OCI-LY7 (cell line): Measurements from ENCODE around the gene MAP10. TPM values are rescaled to one million over a fixed set of nuclear protein-coding genes. Genes with fewer than 3 reads are reported as not detected.

Experiments
- BruUV-seq: library from RNA; stranded (reverse); fragments of 400-500 nt; replicated peaks from 2 replicates; lab custom pipeline; 2021; lab: Mats Ljungman, UMichigan
- CTCF ChIA-PET: fragments of 300-600 bp; sonication (Branson Sonifier 250); formaldehyde crosslinking; loops from one replicate; lab custom pipeline; 2022; ENCODE audit warnings: antibody characterized with exemption; ENCODE audit not compliant: unreplicated experiment; lab: Charles Lee
- POLR2A ChIA-PET: fragments of 300-600 bp; sonication (Branson Sonifier 250); formaldehyde crosslinking; loops from one replicate; lab custom pipeline; 2022; ENCODE audit warnings: antibody characterized with exemption; lab: Charles Lee
- DNase-seq: peaks from one replicate; pipeline ENCODE4 v3.0.0-alpha.2; 2015; ENCODE audit warnings: low spot score
- H2AFZ ChIP-seq: fragments of 200-600 bp; sonication (generic), shearing (Covaris generic); 2 replicates; pipeline ENCODE4 v1.6.1; 2014; ENCODE audit warnings: mild to moderate bottlenecking, antibody characterized with exemption, low read length, moderate library complexity
- H3K27ac ChIP-seq: fragments of 200-600 bp; sonication (generic); 2 replicates; pipeline ENCODE4 v1.5.1; 2014; ENCODE audit warnings: mixed run types, low read depth, mild to moderate bottlenecking, moderate library complexity, low read length, inconsistent platforms; ENCODE audit not compliant: poor library complexity, severe bottlenecking
- H3K36me3 ChIP-seq: fragments of 200-600 bp; sonication (generic); 2 replicates; pipeline ENCODE4 v1.6.1; 2014; ENCODE audit warnings: mild to moderate bottlenecking, antibody characterized with exemption, low read length, moderate library complexity, mixed read lengths; ENCODE audit not compliant: insufficient read depth
- H3K4me1 ChIP-seq: fragments of 200-600 bp; sonication (generic); 2 replicates; pipeline ENCODE4 v1.5.1; 2014; ENCODE audit warnings: mild to moderate bottlenecking, low read length; ENCODE audit not compliant: insufficient read depth, poor library complexity, severe bottlenecking
- H3K4me2 ChIP-seq: fragments of 200-600 bp; sonication (generic); 2 replicates; pipeline ENCODE4 v1.6.1; 2014; ENCODE audit warnings: mild to moderate bottlenecking, low read length
- H3K4me3 ChIP-seq: fragments of 200-600 bp; sonication (generic); 2 replicates; pipeline ENCODE4 v1.5.1; 2014; ENCODE audit warnings: mild to moderate bottlenecking, low read depth, low read length; ENCODE audit not compliant: poor library complexity, severe bottlenecking
- H3K79me2 ChIP-seq: fragments of 200-600 bp; sonication (generic); 2 replicates; pipeline ENCODE4 v1.6.1; 2016; ENCODE audit warnings: low read depth, mild to moderate bottlenecking, low read length, moderate library complexity, mixed read lengths; ENCODE audit not compliant: insufficient read depth
- H3K9me2 ChIP-seq: fragments of 200-600 bp; sonication (generic); 2 replicates; pipeline ENCODE4 v1.6.1; 2016; ENCODE audit warnings: mild to moderate bottlenecking, low read length, mixed read lengths; ENCODE audit not compliant: insufficient read depth
- H3K9me3 ChIP-seq: fragments of 200-600 bp; sonication (generic); 2 replicates; pipeline ENCODE4 v1.6.1; 2014; ENCODE audit warnings: mild to moderate bottlenecking, mixed run types, low read length, mixed read lengths
- H4K20me1 ChIP-seq: fragments of 200-600 bp; sonication (generic); 2 replicates; pipeline ENCODE4 v1.6.1; 2014; ENCODE audit warnings: mild to moderate bottlenecking, antibody characterized with exemption, low read length, moderate library complexity, mixed read lengths; ENCODE audit not compliant: insufficient read depth
- EZH2phosphoT487 ChIP-seq: fragments of 200-600 bp; sonication (generic); IDR thresholded peaks from 2 replicates; pipeline ENCODE4 v1.6.1; 2018; ENCODE audit warnings: low read depth, borderline replicate concordance, mild to moderate bottlenecking, mixed run types, antibody characterized with exemption, low read length, moderate library complexity, mixed read lengths
- intact Hi-C: fragments of 100-400 bp; cut with micrococcal nuclease; formaldehyde crosslinking; loops from one replicate; pipeline ENCODE4 v1.10.0; 2022; ENCODE audit not compliant: unreplicated experiment
- total RNA-seq, 2 experiments: library from RNA; depleted of rRNA in 1 of 2; stranded (reverse); fragments of >200 nt in 1 of 2; shearing (Covaris generic) in 1 of 2; gene quantifications; 2 replicates each; pipeline ENCODE4 v1.2.3, GENCODE V29; 2014 to 2022
- TF ChIP-seq, protein P1 (sequence below): fragments of 200-600 bp; sonication (generic); conservative IDR thresholded peaks from 2 replicates; pipeline ENCODE4 v1.5.1; 2014; ENCODE audit warnings: mild to moderate bottlenecking, antibody characterized with exemption, low read length, moderate library complexity, mixed read lengths

The MAP10 gene
- total RNA-seq, 2 experiments from 2014 or later, result 1.6 to 4.9 TPM

DNA sequence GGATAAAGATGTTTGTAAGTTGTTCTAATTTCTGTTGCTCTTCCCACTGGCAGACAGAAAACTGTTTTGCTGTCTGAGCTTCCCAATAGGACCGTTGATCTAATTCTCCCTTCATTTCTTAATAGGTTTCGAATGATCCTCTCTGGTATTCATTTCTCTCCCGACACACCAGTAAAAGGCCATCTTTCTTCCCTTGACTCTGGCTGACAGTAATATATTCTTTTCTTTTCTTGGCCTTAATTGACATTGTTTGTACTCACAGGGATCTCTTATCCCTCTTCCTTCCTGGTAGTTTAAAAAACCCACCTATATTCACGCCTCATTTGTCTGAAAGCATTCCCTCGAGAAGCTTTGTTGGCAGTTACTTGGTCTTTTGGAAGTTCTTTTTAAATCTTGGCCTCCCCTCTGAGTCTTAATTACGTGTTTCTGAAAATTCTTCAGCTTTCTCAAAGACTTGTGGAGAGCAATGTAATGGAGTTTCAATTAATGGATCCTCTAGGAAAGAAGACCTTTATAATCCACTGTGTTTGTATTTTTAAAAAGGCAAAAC lies 40.3 kb downstream of the MAP10 start:
- Histone ChIP-seq H3K9me3 (no peaks in the 10 kb centered on the region), H2AFZ (no peak overlapping the region), H3K27ac (no peak overlapping the region), H3K79me2 (no peaks in the 10 kb centered on the region), H3K36me3 (no peaks in the 10 kb centered on the region), H3K9me2 (no peaks in the 10 kb centered on the region), H3K4me2 (no peak overlapping the region), H4K20me1 (no peaks in the 10 kb centered on the region), H3K4me1 (no peaks in the 10 kb centered on the region), H3K4me3 (no peak overlapping the region)
- DNase-seq, result no peak
- POLR2A ChIA-PET, result no interaction called here
- CTCF ChIA-PET, result no interaction called here
- BruUV-seq, result no TSS peak
- TF ChIP-seq, protein P1, sequence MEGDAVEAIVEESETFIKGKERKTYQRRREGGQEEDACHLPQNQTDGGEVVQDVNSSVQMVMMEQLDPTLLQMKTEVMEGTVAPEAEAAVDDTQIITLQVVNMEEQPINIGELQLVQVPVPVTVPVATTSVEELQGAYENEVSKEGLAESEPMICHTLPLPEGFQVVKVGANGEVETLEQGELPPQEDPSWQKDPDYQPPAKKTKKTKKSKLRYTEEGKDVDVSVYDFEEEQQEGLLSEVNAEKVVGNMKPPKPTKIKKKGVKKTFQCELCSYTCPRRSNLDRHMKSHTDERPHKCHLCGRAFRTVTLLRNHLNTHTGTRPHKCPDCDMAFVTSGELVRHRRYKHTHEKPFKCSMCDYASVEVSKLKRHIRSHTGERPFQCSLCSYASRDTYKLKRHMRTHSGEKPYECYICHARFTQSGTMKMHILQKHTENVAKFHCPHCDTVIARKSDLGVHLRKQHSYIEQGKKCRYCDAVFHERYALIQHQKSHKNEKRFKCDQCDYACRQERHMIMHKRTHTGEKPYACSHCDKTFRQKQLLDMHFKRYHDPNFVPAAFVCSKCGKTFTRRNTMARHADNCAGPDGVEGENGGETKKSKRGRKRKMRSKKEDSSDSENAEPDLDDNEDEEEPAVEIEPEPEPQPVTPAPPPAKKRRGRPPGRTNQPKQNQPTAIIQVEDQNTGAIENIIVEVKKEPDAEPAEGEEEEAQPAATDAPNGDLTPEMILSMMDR, result no peak
- TF ChIP-seq EZH2phosphoT487, result no peak
- intact Hi-C loops, result no loop called here

DNA sequence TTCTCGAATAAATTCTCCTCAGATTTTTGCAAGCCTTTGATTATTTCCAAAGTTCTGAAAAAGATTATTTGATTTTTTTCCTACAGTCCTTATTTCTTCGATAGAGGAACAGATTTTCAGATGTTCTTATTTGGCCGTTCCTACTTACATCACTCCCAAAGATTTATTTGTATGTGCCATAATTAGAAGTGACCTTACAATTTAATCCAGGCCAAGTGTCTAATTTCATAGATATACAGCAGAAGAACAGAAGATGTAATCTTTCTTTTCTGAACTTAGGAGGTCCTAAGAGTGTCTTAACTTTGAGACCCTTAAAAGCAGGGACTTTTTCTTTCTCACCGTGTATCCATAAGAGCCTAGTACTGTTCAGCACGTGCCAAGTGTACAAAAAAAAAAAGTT lies 46.3 kb downstream of the MAP10 start:
- Histone ChIP-seq H2AFZ (no peak overlapping the region), H3K9me2 (no peaks in the 10 kb centered on the region), H3K27ac (no peak overlapping the region), H3K4me3 (no peak overlapping the region), H3K79me2 (no peaks in the 10 kb centered on the region), H4K20me1 (no peaks in the 10 kb centered on the region), H3K4me1 (no peaks in the 10 kb centered on the region), H3K36me3 (no peaks in the 10 kb centered on the region), H3K4me2 (no peak overlapping the region), H3K9me3 (no peaks in the 10 kb centered on the region)
- ChIA-PET CTCF (no interaction called here), POLR2A (interaction anchor here (0.9 kb wide), 1 partner anchor 13 kb away, joined by 3 read pairs; no protein-coding TSS in a partner anchor)
- intact Hi-C loops, result no loop called here
- TF ChIP-seq, protein P1, result no peak
- no peak for TF ChIP-seq EZH2phosphoT487
- DNase-seq, result no peak
- BruUV-seq, result no TSS peak

DNA sequence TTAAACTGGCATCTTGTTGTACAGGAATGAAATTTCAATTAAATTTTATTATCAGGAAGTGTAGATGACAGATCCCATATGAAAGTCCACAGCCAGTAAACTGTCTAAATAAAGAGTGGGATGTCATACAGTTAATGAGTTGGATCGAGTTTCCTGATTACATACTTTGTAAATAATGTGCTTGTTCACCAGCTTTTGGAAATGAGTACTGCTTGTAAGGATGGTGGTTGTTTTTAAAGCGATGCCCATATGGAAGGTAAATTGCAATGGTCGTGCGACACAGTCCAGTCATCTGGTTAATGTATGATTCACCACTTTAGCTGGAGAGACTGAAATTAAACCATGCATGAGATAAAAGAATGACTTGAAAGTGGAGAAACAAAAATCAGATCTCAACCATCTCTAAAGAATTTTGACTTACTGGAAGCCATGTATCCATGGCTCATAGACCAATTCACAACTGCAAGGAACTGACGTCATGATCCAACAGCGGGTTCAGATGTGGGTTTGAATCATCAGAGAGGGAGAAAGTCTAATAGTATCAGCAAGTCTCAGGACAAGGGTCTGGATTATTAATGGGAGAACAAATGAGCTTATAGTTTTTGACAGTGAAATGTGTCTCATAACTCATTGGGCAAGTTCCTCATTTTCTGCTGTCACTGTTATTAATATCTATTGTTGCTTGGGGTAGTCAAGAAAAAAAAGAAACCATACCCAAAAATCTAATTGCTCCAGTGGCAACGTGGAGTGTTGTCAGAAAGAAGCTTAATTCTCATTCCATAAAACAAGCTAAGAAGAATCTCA lies 49.0 kb downstream of the MAP10 start:
- Histone ChIP-seq H2AFZ (no peak overlapping the region), H3K4me1 (no peaks in the 10 kb centered on the region), H3K9me2 (no peaks in the 10 kb centered on the region), H3K4me3 (no peak overlapping the region), H3K36me3 (no peaks in the 10 kb centered on the region), H4K20me1 (no peaks in the 10 kb centered on the region), H3K9me3 (no peaks in the 10 kb centered on the region), H3K79me2 (no peaks in the 10 kb centered on the region), H3K27ac (no peak overlapping the region), H3K4me2 (no peak overlapping the region)
- ChIA-PET POLR2A (interaction anchor here (1.0 kb wide), 1 partner anchor 14 kb away, joined by 3 read pairs; no protein-coding TSS in a partner anchor), CTCF (no interaction called here)
- BruUV-seq, result no TSS peak
- intact Hi-C loops, result no loop called here
- DNase-seq, result no peak
- no peak for TF ChIP-seq EZH2phosphoT487
- TF ChIP-seq, protein P1, result no peak
